Ishikawa (cell line): Measurements from ENCODE around the gene DCUN1D2.

Experiments used
- CEBPB ChIP-seq: IDR thresholded peaks from 2 replicates; pipeline ENCODE4 v1.6.1; 2012
- CREB1 ChIP-seq: IDR thresholded peaks from 2 replicates; pipeline ENCODE4 v1.6.1; 2012; ENCODE audit warnings: low read depth
- EGR1 ChIP-seq: IDR thresholded peaks from 2 replicates; pipeline ENCODE4 v1.6.1; 2012
- EP300 ChIP-seq: IDR thresholded peaks from 2 replicates; pipeline ENCODE4 v1.6.1; 2012; ENCODE audit warnings: borderline replicate concordance
- FOXM1 ChIP-seq: IDR thresholded peaks from 2 replicates; pipeline ENCODE4 v1.6.1; 2012; ENCODE audit warnings: low read depth, borderline replicate concordance
- MAX ChIP-seq: IDR thresholded peaks from 2 replicates; pipeline ENCODE4 v1.6.1; 2012
- NFIC ChIP-seq: IDR thresholded peaks from 2 replicates; pipeline ENCODE4 v1.6.1; 2012
- RAD21 ChIP-seq: IDR thresholded peaks from 2 replicates; pipeline ENCODE4 v1.6.1; 2012; ENCODE audit warnings: low read depth
- REST ChIP-seq: IDR thresholded peaks from 2 replicates; pipeline ENCODE4 v1.6.1; 2012; ENCODE audit warnings: low read depth, mild to moderate bottlenecking
- TAF1 ChIP-seq: IDR thresholded peaks from 2 replicates; pipeline ENCODE4 v1.6.1; 2012; ENCODE audit warnings: low read depth, mild to moderate bottlenecking
- TCF12 ChIP-seq: IDR thresholded peaks from 2 replicates; pipeline ENCODE4 v1.6.1; 2012; ENCODE audit warnings: low read depth
- TEAD4 ChIP-seq: IDR thresholded peaks from 2 replicates; pipeline ENCODE4 v1.6.1; 2012
- USF1 ChIP-seq: IDR thresholded peaks from 2 replicates; pipeline ENCODE4 v1.6.1; 2012
- YY1 ChIP-seq: IDR thresholded peaks from 2 replicates; pipeline ENCODE4 v1.6.1; 2012; ENCODE audit warnings: low read depth
- ZBTB7A ChIP-seq: IDR thresholded peaks from 2 replicates; pipeline ENCODE4 v1.6.1; 2012; ENCODE audit warnings: low read depth

DCUN1D2 gene

GRCh38 chr13:113471844-113472243 is 18.7 kb downstream of the DCUN1D2 start:
- TF ChIP-seq YY1 (no peak), NFIC (no peak), ZBTB7A (no peak), FOXM1 (no peak), USF1 (no peak), CREB1 (no peak), CEBPB (no peak), TEAD4 (no peak), TCF12 (no peak), RAD21 (no peak)

GRCh38 chr13:113470073-113470472 is 20.4 kb downstream of the DCUN1D2 start:
- no peak for TF ChIP-seq TAF1
- TF ChIP-seq EP300: no peak
- no peak for TF ChIP-seq CREB1
- no peak for TF ChIP-seq YY1
- no peak for TF ChIP-seq RAD21
- no peak for TF ChIP-seq USF1
- TF ChIP-seq ZBTB7A: no peak

- TF ChIP-seq RAD21 (no peak), TEAD4 (no peak), YY1 (no peak), MAX (no peak), REST (no peak), TCF12 (no peak), NFIC (no peak), TAF1 (no peak), CEBPB (no peak), EGR1 (no peak), EP300 (no peak), FOXM1 (no peak), CREB1 (no peak)
Observed at GRCh38 chr13:113469582-113469981, 20.9 kb downstream of the DCUN1D2 start.

- TF ChIP-seq EGR1 (no peak), CEBPB (no peak)
Observed at GRCh38 chr13:113468472-113469201, 21.9 kb downstream of the DCUN1D2 start.

GRCh38 chr13:113468029-113468428 is 22.5 kb downstream of the DCUN1D2 start:
- no peak for TF ChIP-seq TCF12
- TF ChIP-seq CREB1: no peak
- no peak for TF ChIP-seq USF1
- TF ChIP-seq YY1: no peak
- TF ChIP-seq TEAD4: no peak
- TF ChIP-seq ZBTB7A: no peak
- TF ChIP-seq REST: no peak
- TF ChIP-seq CEBPB: no peak

GRCh38 chr13:113466383-113466782 is 24.1 kb downstream of the DCUN1D2 start:
- TF ChIP-seq MAX (no peak), TAF1 (no peak), FOXM1 (no peak)

GRCh38 chr13:113465300-113465699 is 25.2 kb downstream of the DCUN1D2 start:
- no peak for TF ChIP-seq USF1
- no peak for TF ChIP-seq FOXM1
- TF ChIP-seq ZBTB7A: no peak
- TF ChIP-seq TCF12: no peak
- TF ChIP-seq CREB1: no peak
- TF ChIP-seq REST: no peak
- no peak for TF ChIP-seq NFIC
- TF ChIP-seq TAF1: no peak
- TF ChIP-seq EGR1: no peak
- TF ChIP-seq YY1: no peak
- no peak for TF ChIP-seq RAD21
- no peak for TF ChIP-seq EP300
- TF ChIP-seq CEBPB: no peak
- TF ChIP-seq TEAD4: no peak
- TF ChIP-seq MAX: no peak
